HG03469 (cell line): ENCODE measurements around the gene INPP5E.
A peak's percentile ranks its signal among the peaks of the same experiment; 100 is the strongest.

Experiments
- ATAC-seq: cut with Tn5 transposase; IDR thresholded peaks from one replicate; pipeline ENCODE4 v1.9.1; 2021; ENCODE audit warnings: mild to moderate bottlenecking, moderate library complexity, moderate number of reproducible peaks; ENCODE audit not compliant: unreplicated experiment

Gene INPP5E

GRCh38 chr9:136448655-136449054, 9.0 kb upstream of the INPP5E start:
- no peak for ATAC-seq

DNA sequence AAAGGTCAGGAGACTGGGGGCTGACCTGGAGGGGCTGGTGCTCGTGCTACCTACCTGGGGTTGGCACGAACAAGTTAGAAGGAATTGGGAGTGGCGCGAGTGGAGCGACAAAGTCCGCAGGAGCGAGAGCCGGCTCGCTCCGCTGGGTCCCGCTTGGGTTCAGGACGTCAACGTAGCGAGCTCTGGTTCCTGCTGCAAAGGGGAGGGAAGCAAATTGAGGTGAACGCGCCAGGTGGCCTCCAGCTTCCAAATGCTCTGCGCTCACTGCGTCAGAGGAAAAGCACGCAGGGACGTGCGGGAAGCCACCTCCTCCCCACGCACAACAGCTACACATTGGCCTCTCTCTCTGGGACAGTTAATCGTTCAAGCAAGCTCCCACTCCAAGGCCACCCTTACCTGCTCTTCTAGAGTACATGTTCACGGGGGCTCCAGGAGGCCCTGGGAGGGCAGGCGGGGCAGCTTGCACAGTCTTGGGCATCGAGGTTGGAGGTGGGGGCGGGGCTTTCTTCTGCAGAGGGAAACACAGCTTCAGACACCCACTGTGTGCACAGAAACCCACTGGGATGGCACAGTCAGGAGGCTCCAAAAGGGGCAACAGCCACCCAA, 7.6 kb upstream of the INPP5E start:
- no peak for ATAC-seq

- ATAC-seq = no peak
These were observed 6.2 kb upstream of the INPP5E start for GRCh38 chr9:136445799-136446198.

GRCh38 chr9:136444102-136444501, 4.5 kb upstream of the INPP5E start:
- ATAC-seq = no peak

DNA sequence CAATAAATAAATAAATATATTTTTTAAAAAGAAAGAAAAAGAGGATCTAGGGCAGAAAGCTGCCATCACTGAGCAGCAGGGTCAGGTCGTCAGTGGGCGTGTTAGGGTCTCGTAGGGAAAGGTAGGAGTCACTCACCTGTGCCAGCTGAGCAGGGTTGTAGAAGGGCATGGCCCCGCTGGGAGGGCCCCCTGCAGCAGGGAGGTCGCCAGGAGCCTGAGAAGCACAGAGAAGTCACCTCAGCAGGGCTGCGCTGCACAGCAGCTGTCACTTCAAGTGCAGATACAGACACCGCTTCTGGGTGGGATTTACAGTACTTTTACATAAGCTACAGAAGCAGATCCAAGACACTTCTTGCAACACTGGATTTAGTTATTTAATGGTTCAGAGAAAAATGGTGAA, 4.0 kb upstream of the INPP5E start:
- no peak for ATAC-seq

DNA sequence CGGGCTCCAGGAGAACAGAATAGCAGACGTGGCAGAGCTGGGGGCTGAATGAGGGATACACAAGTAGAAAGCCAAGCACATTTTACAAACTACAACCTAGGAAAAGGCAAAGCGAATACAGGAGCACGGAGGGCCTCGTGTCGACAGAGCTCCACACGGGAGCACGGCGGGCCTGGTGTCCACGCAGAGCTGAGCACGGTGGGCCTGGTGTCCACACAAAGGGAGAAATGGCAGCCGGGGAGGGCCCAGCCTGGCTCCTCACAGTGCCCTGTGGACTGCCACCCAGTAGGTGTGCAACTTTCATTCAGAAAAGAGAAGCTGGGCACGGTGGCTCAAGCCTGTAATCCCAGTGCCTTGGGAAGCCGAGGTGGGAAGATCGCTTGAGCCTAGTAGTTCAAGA, 3.4 kb upstream of the INPP5E start:
- no peak for ATAC-seq

DNA sequence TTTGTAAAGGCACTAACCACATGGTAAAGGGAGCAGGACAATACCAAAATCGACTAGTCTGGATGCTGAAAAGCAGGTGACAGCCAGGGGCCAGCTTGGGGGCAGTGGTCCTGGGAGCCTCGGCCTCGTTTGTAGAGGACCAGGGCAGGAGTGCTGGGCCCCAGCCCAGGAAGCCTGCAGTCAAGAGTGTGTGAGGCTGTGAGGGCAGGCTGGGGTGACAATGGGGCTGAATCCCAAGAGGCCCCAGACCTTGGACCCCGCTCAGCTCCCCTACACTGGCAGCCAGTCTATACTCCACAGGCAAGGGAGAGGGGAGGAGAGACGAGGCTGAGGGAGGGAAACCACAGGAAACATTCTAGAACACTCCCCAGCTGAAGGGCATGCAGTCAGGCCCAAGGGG, 2.6 kb upstream of the INPP5E start:
- no peak for ATAC-seq

GRCh38 chr9:136441681-136442245, 2.1 kb upstream of the INPP5E start:
- no peak for ATAC-seq

DNA sequence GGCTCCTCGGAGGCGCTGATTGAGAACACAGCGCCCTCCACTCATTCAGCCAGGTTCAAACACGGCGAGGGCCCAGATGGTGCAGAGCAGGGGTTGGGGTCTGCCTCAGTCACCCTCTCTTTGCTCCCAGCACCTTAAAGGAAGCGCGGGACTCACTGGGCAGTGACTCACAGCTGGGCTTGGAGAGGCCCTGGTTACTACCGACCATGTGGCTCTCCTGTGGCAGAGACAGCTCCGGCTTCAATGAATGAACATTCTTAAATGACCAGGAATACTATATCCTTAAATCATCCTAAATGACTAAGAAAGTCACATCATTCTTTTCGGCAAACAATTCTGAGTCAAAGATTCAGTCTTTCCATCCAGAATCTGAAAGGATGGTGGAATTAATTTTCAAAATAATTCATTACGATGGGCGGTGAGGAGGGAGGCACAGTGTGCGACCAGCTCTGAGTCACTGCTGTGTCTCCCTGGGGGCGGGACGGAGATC, 1.6 kb upstream of the INPP5E start:
- no peak for ATAC-seq

DNA sequence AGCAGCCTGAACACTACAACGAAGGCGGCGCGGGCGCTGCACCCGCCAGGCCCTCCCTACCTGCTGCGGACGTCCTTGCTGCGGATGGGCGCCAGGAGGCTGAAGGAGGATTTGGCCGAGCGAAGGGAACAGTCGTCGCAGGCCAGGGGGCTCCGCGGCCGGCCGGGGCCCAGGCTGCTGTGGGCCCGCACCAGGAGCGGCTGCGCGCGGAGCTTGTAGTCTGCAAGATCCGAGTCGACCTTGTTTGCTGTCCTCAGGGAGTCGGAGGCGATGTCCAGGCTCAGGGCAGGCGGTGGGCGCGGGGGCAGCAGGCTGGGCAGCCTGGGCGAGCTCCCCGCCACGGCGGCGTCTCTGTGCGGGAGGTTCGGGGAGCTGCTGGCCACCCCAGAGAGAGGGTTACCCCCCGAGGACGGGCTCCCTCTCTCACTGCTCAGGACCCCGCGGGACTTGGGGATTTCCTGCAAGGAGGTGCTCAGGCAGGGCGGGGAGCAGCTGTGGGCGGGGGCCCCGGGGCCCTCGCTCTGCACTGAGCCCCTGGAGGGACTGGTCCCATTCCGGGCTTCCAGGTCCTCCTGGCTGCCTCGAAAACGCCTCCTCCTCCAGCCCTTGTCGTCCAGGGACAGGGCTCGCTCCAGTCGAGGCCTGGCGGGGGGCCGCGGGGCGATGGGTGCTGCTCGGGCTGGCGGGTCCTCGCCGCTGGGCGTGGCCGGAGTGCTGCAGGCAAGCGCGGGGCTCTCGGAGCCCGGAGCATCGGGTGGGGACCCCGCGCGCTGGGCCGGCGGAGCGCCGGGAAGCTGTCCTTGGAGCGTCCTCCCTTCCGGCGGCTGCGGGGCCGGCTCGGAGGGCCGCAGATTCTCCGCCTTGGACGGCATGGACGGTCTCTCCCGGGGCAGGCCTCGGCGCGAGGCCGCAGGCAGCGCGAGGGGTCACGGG, 831 bp downstream of the INPP5E start:
- ATAC-seq = peak; percentile 27

- ATAC-seq = no peak
These were observed 1.7 kb downstream of the INPP5E start for GRCh38 chr9:136437839-136438547.

GRCh38 chr9:136437430-136437829, 2.2 kb downstream of the INPP5E start:
- no peak for ATAC-seq

DNA sequence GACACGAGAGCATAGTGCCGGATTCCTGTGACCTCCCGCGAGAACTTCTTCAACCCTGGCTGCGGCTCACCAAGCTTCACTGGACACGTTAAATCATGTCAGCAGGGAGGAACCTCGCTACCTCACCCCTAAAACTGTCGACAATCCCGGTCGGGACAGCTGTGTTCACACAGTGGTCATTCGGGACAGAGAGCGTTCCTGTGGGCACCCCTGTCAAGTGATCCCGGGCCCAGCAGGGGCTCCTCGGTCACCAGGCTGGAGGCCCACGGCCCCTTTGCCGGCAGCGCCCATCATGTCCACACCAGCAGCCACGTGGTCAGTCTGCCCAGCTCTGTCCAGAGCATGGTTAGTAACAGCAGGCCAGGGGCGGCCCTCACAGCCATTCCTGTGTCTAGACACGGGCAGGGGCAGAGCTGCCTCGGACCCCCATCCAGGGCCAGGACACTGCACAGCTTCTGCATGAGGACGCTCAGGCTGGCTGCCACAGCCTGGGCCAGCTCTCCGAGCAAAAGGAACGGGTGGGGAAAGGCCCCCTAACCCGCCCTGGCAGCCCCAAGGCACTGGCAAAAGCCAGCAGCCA, 3.5 kb downstream of the INPP5E start:
- ATAC-seq = no peak

GRCh38 chr9:136434580-136435169, 5.0 kb downstream of the INPP5E start:
- no peak for ATAC-seq

DNA sequence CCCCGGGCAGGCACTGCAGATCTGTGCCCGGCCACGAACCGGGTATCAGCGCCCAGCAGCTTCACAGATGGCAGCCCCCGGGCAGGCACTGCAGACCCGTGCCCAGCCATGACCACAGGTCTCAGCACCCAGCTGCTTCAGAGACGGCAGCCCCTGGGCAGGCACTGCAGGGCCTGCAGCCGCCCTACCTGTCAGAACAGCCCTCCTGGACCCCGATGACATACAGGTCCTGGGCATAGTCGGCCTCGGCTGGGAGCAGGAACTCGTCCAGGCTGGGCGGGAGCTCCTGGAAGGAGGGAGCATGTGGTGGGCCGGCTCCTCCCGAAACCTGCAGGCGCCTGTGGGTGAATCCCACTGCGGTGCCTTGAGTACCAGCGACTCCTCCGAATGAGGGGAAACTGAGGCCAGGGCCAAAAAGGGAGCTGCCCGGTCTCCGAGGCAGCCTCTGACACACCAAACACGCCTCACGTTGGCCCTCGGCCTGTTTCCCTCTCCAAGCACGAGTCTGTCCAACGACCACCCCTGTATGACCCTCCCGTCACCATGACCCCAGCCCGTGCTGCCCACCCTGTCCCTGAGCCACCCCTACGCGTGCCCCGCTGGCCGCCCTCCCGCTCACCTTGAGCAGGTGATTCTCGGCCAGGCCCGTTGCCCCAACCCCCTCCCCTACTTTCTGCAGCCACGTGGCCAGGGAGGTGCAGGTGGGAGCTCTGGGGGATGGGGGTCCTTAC, 5.6 kb downstream of the INPP5E start:
- ATAC-seq = no peak

- ATAC-seq = no peak
These were observed 6.5 kb downstream of the INPP5E start for GRCh38 chr9:136433043-136433715.

- no peak for ATAC-seq
These were observed 7.1 kb downstream of the INPP5E start for GRCh38 chr9:136432591-136432990.

DNA sequence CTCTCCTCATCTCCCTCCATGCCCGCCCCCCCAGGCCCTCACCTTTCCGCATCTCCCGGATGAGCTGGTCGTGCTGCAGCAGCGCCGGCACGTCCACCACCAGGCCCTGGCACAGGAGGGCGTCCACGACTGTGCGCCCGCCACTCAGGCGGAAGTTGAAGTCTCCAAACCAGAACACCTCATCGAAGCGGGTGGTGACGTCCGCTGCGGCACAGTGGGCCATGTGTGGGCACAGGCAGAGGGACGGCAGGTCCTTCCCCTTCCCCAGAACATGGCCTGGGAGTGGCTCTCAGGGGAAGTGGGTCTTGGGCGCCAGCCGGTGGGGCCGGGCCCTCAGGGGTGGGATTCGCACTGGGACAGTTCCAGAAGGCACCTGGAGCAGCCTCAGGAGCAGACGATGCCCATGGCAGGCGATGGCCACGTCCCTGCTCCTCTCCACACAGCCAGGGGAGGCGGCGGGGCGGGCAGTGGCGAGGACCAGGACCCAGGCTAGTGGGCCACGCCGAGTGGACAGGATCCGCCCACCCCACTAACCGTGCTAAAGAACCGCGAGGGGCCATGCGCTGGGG, 7.8 kb downstream of the INPP5E start:
- no peak for ATAC-seq
